Ovary (tissue), 9 donors: ENCODE measurements around the gene RECK. TPM values are rescaled to one million over a fixed set of nuclear protein-coding genes. Genes with fewer than 3 reads are reported as not detected.

Experiments
- DNase-seq, 5 donors: peaks; one replicate each; pipeline ENCODE4 v3.0.0-alpha.2; 2019 to 2020
- H3K27ac ChIP-seq, 2 donors: fragments of 200-600 bp; one replicate each; pipeline versions ENCODE4 v1.5.1 to v1.8.0; 2019 to 2022
- H3K27me3 ChIP-seq: fragments of 200-600 bp; one replicate; pipeline ENCODE4 v1.8.0; 2022
- H3K36me3 ChIP-seq: fragments of 200-600 bp; sonication (generic); one replicate; pipeline ENCODE4 v1.5.1; 2019
- H3K4me1 ChIP-seq: one replicate; pipeline ENCODE4 v1.8.1; 2013; ENCODE audit warnings: mild to moderate bottlenecking, moderate library complexity; ENCODE audit not compliant: insufficient read depth
- H3K4me3 ChIP-seq: fragments of 200-600 bp; sonication (generic); one replicate; pipeline ENCODE4 v1.5.1; 2017
- H3K9me3 ChIP-seq, 2 donors: fragments of 200-600 bp in 1 of 2; sonication (generic) in 1 of 2; one replicate each; pipeline versions ENCODE4 v1.5.1 to v1.8.1; 2013 to 2019; ENCODE audit warnings: mild to moderate bottlenecking in 1 of 2, moderate library complexity in 1 of 2
- CTCF ChIP-seq, 3 donors: fragments of 450-650 bp in 2 of 3; fragments of 200-600 bp in 1 of 3; IDR thresholded peaks; one replicate each; pipeline versions ENCODE4 v1.5.1 to v1.8.0; 2016 to 2022; ENCODE audit warnings: antibody characterized with exemption in 3 of 3, mild to moderate bottlenecking in 1 of 3
- EP300 ChIP-seq: sonication (generic); formaldehyde crosslinking; IDR thresholded peaks from one replicate; pipeline ENCODE4 v1.6.1; 2017; ENCODE audit warnings: antibody characterized with exemption
- POLR2A ChIP-seq: fragments of 450-650 bp; IDR thresholded peaks from one replicate; pipeline ENCODE4 v1.6.1; 2017; ENCODE audit warnings: antibody characterized with exemption, mild to moderate bottlenecking, moderate library complexity
- WGBS, 3 donors: extraction: QIAGEN DNeasy Blood & Tissue Kit in 1 of 3; methylation state at CpG; one replicate each; pipeline versions ENCODE4 v1.1.5 to v1.1.7; 2013 to 2017; 5-methylcytosine and 5-hydroxymethylcytosine counted together
- intact Hi-C, 4 donors: fragments of 100-400 bp; cut with DNase I; formaldehyde crosslinking; loops; one replicate each; pipeline versions ENCODE4 v1.11.0 to v1.15.1; 2022 to 2023
- polyA plus RNA-seq, 2 donors: library from polyadenylated mRNA; stranded (reverse); fragments of 200-250 nt in 1 of 2; fragments of 350-450 nt in 1 of 2; fragmentation: Illumina TruSeq in 1 of 2; extraction: RNeasy Lipid Tissue Mini Kit (QIAGEN cat#74804) in 1 of 2; gene quantifications; one replicate each; pipeline ENCODE4 v1.2.3, GENCODE V29; 2013 to 2014
- total RNA-seq, 7 donors: library from RNA; depleted of rRNA in 2 of 7; stranded (reverse); fragments of >200 nt in 2 of 7; fragmentation: NEBNext Ultra II Directional in 3 of 7; extraction: Animal tissue kit (Norgen Biotek cat#: 25700) in 3 of 7; gene quantifications; one replicate each; pipeline versions ENCODE4 v1.1.0 to v1.2.4, GENCODE V29; 2016 to 2023
- donor health status: DM: no; HTN: no; CAD: no; lungs with moderate emphysema.
- donor health status: DM: no; HTN: no; CAD: no.
- donor health status: Bipolar disorder and iron deficiency.
- donor health status: DM: yes; HTN: yes; CAD: no.
- donor health status: DM: no; HTN: no; CAD: no.
- donor health status: DM: yes; HTN: yes; CAD: no.

Gene RECK
- total and polyA plus RNA-seq, 9 donors: 10.7 to 24.2 (median 16.8) TPM

- Histone ChIP-seq H3K36me3 (no peaks in the 10 kb centered on the region), H3K4me3 (no peak overlapping the region), H3K27me3 (no peaks in the 10 kb centered on the region), H3K27ac (peak overlapping the region; percentile 41 to 59), H3K4me1 (peaks cover 10% of the 10 kb centered on the region), H3K9me3 (no peaks in the 10 kb centered on the region)
- WGBS, 3 donors: 24 to 27% (median 26%) methylated on average over 14 of the region's 14 CpGs
- peak; percentile 98 to 99 (median 98) for DNase-seq
- TF ChIP-seq CTCF (IDR thresholded peaks at IDR 0.05) (no peak), EP300 (no peak), POLR2A (no peak)
- intact Hi-C loops: no loop called here
Measured at GRCh38 chr9:36148311-36149051, 111.8 kb downstream of the RECK start.

GRCh38 chr9:36149197-36149596 is 112.5 kb downstream of the RECK start:
- no peaks in the 10 kb centered on the region for H3K9me3 ChIP-seq
- intact Hi-C loops: no loop called here
- no peak overlapping the region for H3K4me3 ChIP-seq
- H3K27ac ChIP-seq: peak overlapping the region in 1 of 2 donors; percentile 59
- DNase-seq: peak in 3 of 5 donors; percentile 28 to 43 (median 40)
- 31 to 42% (median 34%) methylated on average over 4 of the region's 4 CpGs for WGBS, 3 donors
- no peaks in the 10 kb centered on the region for H3K27me3 ChIP-seq
- H3K4me1 ChIP-seq: peaks cover 10% of the 10 kb centered on the region
- no peaks in the 10 kb centered on the region for H3K36me3 ChIP-seq
- TF ChIP-seq CTCF (IDR thresholded peaks at IDR 0.05) (no peak), POLR2A (no peak), EP300 (no peak)

- no peak overlapping the region for H3K27ac ChIP-seq
- H3K4me1 ChIP-seq: peaks cover 10% of the 10 kb centered on the region
- 22 to 30% (median 22%) methylated on average over 4 of the region's 4 CpGs for WGBS, 3 donors
Measured at GRCh38 chr9:36150574-36151315, 114.0 kb downstream of the RECK start.

More at GRCh38 chr9:36150574-36151315, 114.0 kb downstream of the RECK start:
- intact Hi-C loops: no loop called here
- DNase-seq: peak in 2 of 5 donors; percentile 31 to 33
- TF ChIP-seq POLR2A (no peak), CTCF (IDR thresholded peaks at IDR 0.05) (no peak), EP300 (no peak)
- no peaks in the 10 kb centered on the region for H3K36me3 ChIP-seq
- H3K4me3 ChIP-seq: no peak overlapping the region
- H3K9me3 ChIP-seq: no peaks in the 10 kb centered on the region
- H3K27me3 ChIP-seq: no peaks in the 10 kb centered on the region
